ENCODE results near the gene WNK1. TPM values are rescaled to one million over a fixed set of nuclear protein-coding genes. Genes with fewer than 3 reads are reported as not detected.

WNK1 gene
- total and polyA plus RNA-seq, 2 of the 8 experiments (the other 6 are each of a cell fraction or from before 2014, with no cell fraction given) = 88.2 to 157 TPM

DNA sequence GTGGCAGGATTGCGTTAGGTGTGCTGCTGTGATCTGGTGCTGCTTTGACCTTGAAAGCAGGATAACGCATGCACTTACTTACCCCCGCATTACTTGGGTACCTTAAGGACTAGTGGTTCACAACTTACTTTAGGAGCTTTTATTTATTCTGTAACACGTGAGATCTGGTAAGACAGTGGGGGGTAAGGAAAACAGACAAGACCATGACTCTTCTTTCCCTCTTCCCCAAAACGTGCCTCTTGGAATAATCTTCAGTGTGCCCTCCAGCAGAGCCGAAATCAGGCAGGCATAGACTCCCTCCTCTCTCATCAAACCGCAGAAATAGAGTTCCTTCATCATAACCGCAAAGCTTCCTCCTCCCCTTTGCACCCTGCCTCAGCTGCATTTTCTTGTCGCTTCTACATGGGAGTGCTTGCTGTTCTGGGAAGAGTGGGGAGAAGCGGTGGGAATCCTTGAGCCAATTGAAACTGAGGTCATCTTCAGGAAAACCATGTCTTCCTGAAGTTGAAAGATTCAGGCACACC, 153.7 kb downstream of the WNK1 start (continued):
- TF ChIP-seq TCF12 (IDR thresholded peaks at IDR 0.05; ENCODE audit: low read depth, low read length) (no peak), GABPA (IDR thresholded peaks at IDR 0.05; ENCODE audit: borderline replicate concordance, insufficient read depth, low read length) (no peak), HDAC2 (IDR thresholded peaks at IDR 0.05; ENCODE audit: borderline replicate concordance in 1 of 2, low read depth in 2 of 2, low read length in 2 of 2) (no peak), HDAC6 (IDR thresholded peaks at IDR 0.05; ENCODE audit: low read depth, low read length) (no peak), BRCA1 (IDR thresholded peaks at IDR 0.05; ENCODE audit: low read depth, low read length) (no peak)

Data from H1 (cell line).